NCI-H1092 (cell line): ENCODE results near the gene MOB3C.

ENCODE experiments used
- DNase-seq: peaks from one replicate; lab custom pipeline; 2025; lab: John Stamatoyannopoulos, UW

MOB3C gene

GRCh38 chr1:46638921-46639320 is 22.3 kb upstream of the MOB3C start:
- DNase-seq: no peak

- DNase-seq: no peak
These were observed 21.0 kb upstream of the MOB3C start for GRCh38 chr1:46637444-46638083.

- DNase-seq: no peak
These were observed 18.6 kb upstream of the MOB3C start for GRCh38 chr1:46635205-46635604.

GRCh38 chr1:46630719-46631118 is 14.1 kb upstream of the MOB3C start:
- no peak for DNase-seq

- DNase-seq: no peak
These were observed 7.4 kb upstream of the MOB3C start for GRCh38 chr1:46623743-46624644.

GRCh38 chr1:46622344-46622743 is 5.7 kb upstream of the MOB3C start:
- DNase-seq: no peak

GRCh38 chr1:46621930-46622329 is 5.3 kb upstream of the MOB3C start:
- no peak for DNase-seq

GRCh38 chr1:46619656-46620258 is 3.1 kb upstream of the MOB3C start:
- DNase-seq: no peak

- DNase-seq: no peak
These were observed 2.3 kb upstream of the MOB3C start for GRCh38 chr1:46618754-46619415.

GRCh38 chr1:46617833-46618232 is 1.2 kb upstream of the MOB3C start:
- no peak for DNase-seq

GRCh38 chr1:46617108-46617800 is 643 bp upstream of the MOB3C start:
- no peak for DNase-seq

- no peak for DNase-seq
These were observed 876 bp downstream of the MOB3C start for GRCh38 chr1:46615735-46616134.

- DNase-seq: no peak
These were observed 1.5 kb downstream of the MOB3C start for GRCh38 chr1:46615088-46615487.

GRCh38 chr1:46614604-46614984 is 2.0 kb downstream of the MOB3C start:
- no peak for DNase-seq

- DNase-seq: no peak
These were observed 2.7 kb downstream of the MOB3C start for GRCh38 chr1:46613661-46614603.

GRCh38 chr1:46612937-46613660 is 3.5 kb downstream of the MOB3C start:
- no peak for DNase-seq

- no peak for DNase-seq
These were observed 4.9 kb downstream of the MOB3C start for GRCh38 chr1:46611691-46612221.

- DNase-seq: no peak
These were observed 9.1 kb downstream of the MOB3C start for GRCh38 chr1:46607345-46608130.
